HepG2 (cell line): Measurements from ENCODE around the gene ECHS1.

Source experiments
- TF ChIP-seq, protein P1 (sequence below): sonication (generic); formaldehyde crosslinking; IDR thresholded peaks from 2 replicates; pipeline ENCODE4 v1.4.0; 2020; ENCODE audit warnings: missing genetic modification reagents
- TF ChIP-seq, protein P2 (sequence below): sonication (generic); formaldehyde crosslinking; IDR thresholded peaks from 2 replicates; pipeline ENCODE4 v1.5.0; 2020; ENCODE audit warnings: missing genetic modification reagents, mild to moderate bottlenecking, borderline replicate concordance

DNA sequence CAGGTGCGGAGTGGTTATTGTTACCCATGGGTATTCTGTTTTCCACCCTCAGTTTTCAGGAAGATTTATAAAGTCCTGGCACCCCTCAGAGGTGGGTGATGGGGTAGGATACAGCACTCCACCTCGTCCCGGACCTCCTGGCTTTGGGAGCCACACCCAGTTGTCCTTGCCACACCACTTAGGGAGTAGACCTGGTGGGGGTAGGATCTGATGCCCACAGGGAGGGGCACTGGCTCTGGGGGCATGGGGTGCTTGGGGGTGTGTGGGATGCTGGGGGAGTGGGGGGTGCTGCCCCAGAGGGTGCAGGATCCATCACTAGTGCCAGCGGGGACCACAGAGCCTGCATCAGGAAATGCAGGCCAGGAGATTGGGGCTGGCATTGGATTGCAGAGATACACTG lies 60.0 kb downstream of the ECHS1 start:
- TF ChIP-seq, protein P1, sequence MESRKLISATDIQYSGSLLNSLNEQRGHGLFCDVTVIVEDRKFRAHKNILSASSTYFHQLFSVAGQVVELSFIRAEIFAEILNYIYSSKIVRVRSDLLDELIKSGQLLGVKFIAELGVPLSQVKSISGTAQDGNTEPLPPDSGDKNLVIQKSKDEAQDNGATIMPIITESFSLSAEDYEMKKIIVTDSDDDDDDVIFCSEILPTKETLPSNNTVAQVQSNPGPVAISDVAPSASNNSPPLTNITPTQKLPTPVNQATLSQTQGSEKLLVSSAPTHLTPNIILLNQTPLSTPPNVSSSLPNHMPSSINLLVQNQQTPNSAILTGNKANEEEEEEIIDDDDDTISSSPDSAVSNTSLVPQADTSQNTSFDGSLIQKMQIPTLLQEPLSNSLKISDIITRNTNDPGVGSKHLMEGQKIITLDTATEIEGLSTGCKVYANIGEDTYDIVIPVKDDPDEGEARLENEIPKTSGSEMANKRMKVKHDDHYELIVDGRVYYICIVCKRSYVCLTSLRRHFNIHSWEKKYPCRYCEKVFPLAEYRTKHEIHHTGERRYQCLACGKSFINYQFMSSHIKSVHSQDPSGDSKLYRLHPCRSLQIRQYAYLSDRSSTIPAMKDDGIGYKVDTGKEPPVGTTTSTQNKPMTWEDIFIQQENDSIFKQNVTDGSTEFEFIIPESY, result no peak
- TF ChIP-seq, protein P2, sequence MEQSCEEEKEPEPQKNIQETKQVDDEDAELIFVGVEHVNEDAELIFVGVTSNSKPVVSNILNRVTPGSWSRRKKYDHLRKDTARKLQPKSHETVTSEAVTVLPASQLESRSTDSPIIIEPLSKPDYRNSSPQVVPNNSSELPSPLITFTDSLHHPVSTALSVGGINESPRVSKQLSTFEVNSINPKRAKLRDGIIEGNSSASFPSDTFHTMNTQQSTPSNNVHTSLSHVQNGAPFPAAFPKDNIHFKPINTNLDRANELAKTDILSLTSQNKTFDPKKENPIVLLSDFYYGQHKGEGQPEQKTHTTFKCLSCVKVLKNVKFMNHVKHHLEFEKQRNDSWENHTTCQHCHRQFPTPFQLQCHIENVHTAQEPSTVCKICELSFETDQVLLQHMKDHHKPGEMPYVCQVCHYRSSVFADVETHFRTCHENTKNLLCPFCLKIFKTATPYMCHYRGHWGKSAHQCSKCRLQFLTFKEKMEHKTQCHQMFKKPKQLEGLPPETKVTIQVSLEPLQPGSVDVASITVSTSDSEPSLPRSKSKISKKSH (CRISPR knock-in tag), result no peak
